ENCODE data around the gene COQ8B.

GRCh38 chr19:40666803-40667438 is 49.8 kb downstream of the COQ8B start:
- TF ChIP-seq CTCF (IDR thresholded peaks at IDR 0.05): no peak
- TF ChIP-seq POLR2A (IDR thresholded peaks at IDR 0.05): no peak

All from lower leg skin (tissue), 3 donors.